Activated CD8-positive, alpha-beta T cell treated with anti-CD3 and anti-CD28 coated beads for 36 hours (primary cell): ENCODE measurements around the gene TUBGCP2. TPM values are rescaled to one million over a fixed set of nuclear protein-coding genes. Genes with fewer than 3 reads are reported as not detected.

Experiments
- ATAC-seq: fragments of 200-7000 bp; cut with Tn5 transposase; one replicate; pipeline ENCODE4 v1.10.0; 2021; ENCODE audit warnings: mild to moderate bottlenecking, moderate library complexity
- CTCF ChIA-PET: fragments of 350-600 bp; sonication (Branson Sonifier 250); formaldehyde crosslinking; loops from one replicate; lab custom pipeline; 2021; ENCODE audit warnings: antibody characterized with exemption; lab: Charles Lee
- POLR2A ChIA-PET: fragments of 350-600 bp; sonication (Branson Sonifier 250); formaldehyde crosslinking; loops from one replicate; lab custom pipeline; 2021; ENCODE audit warnings: antibody characterized with exemption; lab: Charles Lee
- DNase-seq: peaks from one replicate; pipeline ENCODE4 v3.0.0-alpha.2; 2020
- H3K27ac Mint-ChIP-seq: one replicate; pipeline ENCODE4 v1.8.0; 2021; ENCODE audit warnings: mild to moderate bottlenecking, mixed read lengths
- H3K27me3 Mint-ChIP-seq: one replicate; pipeline ENCODE4 v1.8.0; 2021; ENCODE audit warnings: mixed read lengths
- H3K36me3 Mint-ChIP-seq: one replicate; pipeline ENCODE4 v1.8.0; 2021; ENCODE audit warnings: low read depth, mixed read lengths
- H3K4me1 Mint-ChIP-seq: one replicate; pipeline ENCODE4 v1.8.0; 2021; ENCODE audit warnings: low read depth, mixed read lengths
- H3K4me3 Mint-ChIP-seq: one replicate; pipeline ENCODE4 v1.8.0; 2021; ENCODE audit warnings: mild to moderate bottlenecking, moderate library complexity, mixed read lengths
- H3K9me3 Mint-ChIP-seq: one replicate; pipeline ENCODE4 v1.8.0; 2021; ENCODE audit warnings: mixed read lengths
- intact Hi-C: fragments of 100-400 bp; cut with micrococcal nuclease; formaldehyde crosslinking; loops from one replicate; pipeline ENCODE4 v1.10.0; 2022
- total RNA-seq, 2 experiments: library from RNA; stranded (reverse); gene quantifications; one replicate each; pipeline ENCODE4 v1.2.3, GENCODE V29; 2021
- TF ChIP-seq, protein P1 (sequence below): fragments of 200-600 bp; IDR thresholded peaks from one replicate; pipeline ENCODE4 v1.8.0; 2022; ENCODE audit warnings: antibody characterized with exemption, mild to moderate bottlenecking

Gene TUBGCP2
- total RNA-seq, 2 experiments from 2014 or later = 54.1 to 57.5 TPM

DNA sequence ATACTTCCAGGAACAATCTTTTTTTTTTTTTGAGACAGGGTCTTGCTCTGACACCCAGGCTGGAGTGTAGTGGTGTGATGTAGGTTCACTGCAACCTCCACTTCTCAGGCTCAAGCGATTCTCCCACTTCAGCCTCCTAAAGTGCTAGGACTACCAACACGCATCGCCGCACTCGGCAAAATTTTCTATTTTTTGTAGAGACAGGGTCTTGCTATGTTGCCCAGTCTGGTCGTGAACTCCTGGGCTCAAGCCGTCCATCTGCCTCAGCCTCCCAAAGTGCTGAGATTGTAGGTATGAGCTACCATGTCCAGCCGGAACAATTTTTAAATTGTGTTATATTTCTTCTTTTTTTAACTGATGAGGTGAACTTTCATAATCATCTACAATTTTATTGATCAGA, 2.1 kb upstream of the TUBGCP2 start:
- H3K27me3 Mint-ChIP-seq = no peaks in the 10 kb centered on the region
- no peak overlapping the region for H3K4me3 Mint-ChIP-seq
- H3K4me1 Mint-ChIP-seq = peaks cover 17% of the 10 kb centered on the region
- ATAC-seq (no peak), DNase-seq (no peak)
- ChIA-PET CTCF (interaction anchor here (1.4 kb wide), 1 partner anchor 19 kb away, joined by 3 read pairs; no protein-coding TSS in a partner anchor), POLR2A (interaction anchor here (1.3 kb wide), 1 partner anchor 14 kb away, joined by 5 read pairs; no protein-coding TSS in a partner anchor)
- H3K27ac Mint-ChIP-seq = no peak overlapping the region
- H3K36me3 Mint-ChIP-seq = peaks cover 9% of the 10 kb centered on the region
- TF ChIP-seq, protein P1, sequence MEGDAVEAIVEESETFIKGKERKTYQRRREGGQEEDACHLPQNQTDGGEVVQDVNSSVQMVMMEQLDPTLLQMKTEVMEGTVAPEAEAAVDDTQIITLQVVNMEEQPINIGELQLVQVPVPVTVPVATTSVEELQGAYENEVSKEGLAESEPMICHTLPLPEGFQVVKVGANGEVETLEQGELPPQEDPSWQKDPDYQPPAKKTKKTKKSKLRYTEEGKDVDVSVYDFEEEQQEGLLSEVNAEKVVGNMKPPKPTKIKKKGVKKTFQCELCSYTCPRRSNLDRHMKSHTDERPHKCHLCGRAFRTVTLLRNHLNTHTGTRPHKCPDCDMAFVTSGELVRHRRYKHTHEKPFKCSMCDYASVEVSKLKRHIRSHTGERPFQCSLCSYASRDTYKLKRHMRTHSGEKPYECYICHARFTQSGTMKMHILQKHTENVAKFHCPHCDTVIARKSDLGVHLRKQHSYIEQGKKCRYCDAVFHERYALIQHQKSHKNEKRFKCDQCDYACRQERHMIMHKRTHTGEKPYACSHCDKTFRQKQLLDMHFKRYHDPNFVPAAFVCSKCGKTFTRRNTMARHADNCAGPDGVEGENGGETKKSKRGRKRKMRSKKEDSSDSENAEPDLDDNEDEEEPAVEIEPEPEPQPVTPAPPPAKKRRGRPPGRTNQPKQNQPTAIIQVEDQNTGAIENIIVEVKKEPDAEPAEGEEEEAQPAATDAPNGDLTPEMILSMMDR = no peak
- no peaks in the 10 kb centered on the region for H3K9me3 Mint-ChIP-seq
- intact Hi-C loops = no loop called here

DNA sequence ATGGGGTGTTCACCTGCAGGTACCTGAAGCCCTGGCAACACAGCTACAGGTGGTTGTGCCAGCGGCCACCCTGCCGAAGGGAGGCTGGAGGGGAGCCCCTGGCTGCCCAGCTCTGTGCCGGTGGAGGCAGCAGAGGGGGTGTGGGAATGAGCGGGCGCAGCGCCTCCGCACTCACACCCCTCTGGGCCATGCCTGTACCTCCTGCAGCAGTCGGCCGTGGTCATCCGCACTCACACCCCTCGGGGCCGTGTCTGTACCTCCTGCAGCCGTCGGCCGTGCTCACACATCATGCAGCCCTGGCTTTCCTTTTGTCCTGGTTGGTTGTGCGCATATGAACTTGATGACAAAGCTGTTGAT, 1.7 kb upstream of the TUBGCP2 start:
- H3K4me1 Mint-ChIP-seq = peaks cover 19% of the 10 kb centered on the region
- TF ChIP-seq, protein P1 = no peak
- H3K27me3 Mint-ChIP-seq = no peaks in the 10 kb centered on the region
- ATAC-seq (no peak), DNase-seq (no peak)
- intact Hi-C loops = no loop called here
- ChIA-PET POLR2A (interaction anchor here (1.3 kb wide), 1 partner anchor 14 kb away, joined by 5 read pairs; no protein-coding TSS in a partner anchor), CTCF (interaction anchor here (1.4 kb wide), 1 partner anchor 19 kb away, joined by 3 read pairs; no protein-coding TSS in a partner anchor)
- H3K27ac Mint-ChIP-seq = no peak overlapping the region
- H3K9me3 Mint-ChIP-seq = no peaks in the 10 kb centered on the region
- H3K36me3 Mint-ChIP-seq = peaks cover 9% of the 10 kb centered on the region
- H3K4me3 Mint-ChIP-seq = peak overlapping the region; percentile 95

DNA sequence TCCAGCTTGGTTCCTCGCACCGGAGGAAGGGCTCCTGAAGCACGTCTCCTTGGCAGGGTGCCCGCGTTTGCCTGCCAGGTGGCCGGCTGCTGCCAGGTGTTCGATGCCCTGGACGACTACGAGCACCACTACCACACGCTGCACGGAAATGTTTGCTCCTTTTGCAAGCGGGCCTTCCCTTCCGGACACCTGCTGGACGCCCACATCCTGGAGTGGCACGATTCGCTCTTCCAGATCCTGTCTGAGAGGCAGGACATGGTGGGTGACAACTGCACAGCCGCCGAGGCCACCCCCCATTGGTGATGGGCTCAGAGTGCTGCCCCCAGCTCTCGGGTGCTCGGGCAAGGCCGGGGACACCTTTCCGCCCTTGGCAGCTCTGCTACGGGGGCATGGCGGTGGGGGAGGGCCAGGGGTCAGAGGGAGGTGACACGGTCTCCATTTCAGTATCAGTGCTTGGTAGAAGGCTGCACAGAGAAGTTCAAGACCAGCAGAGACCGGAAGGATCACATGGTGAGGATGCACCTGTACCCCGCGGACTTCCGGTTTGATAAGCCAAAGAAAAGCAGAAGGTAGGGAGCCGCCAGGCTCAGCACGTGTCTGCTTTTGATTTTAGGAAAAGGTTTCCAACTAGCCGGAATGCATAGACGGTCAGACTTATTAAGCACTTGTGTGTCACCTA, 1.2 kb upstream of the TUBGCP2 start:
- H3K4me3 Mint-ChIP-seq = peak overlapping the region; percentile 95
- no peak for ATAC-seq
- DNase-seq = no peak
- H3K9me3 Mint-ChIP-seq = no peaks in the 10 kb centered on the region
- TF ChIP-seq, protein P1 = no peak
- H3K4me1 Mint-ChIP-seq = peaks cover 21% of the 10 kb centered on the region
- peak overlapping the region; percentile 34 for H3K27ac Mint-ChIP-seq
- H3K27me3 Mint-ChIP-seq = no peaks in the 10 kb centered on the region
- CTCF ChIA-PET = interaction anchor here (1.4 kb wide), 1 partner anchor 20 kb away, joined by 3 read pairs; no protein-coding TSS in a partner anchor
- peaks cover 9% of the 10 kb centered on the region for H3K36me3 Mint-ChIP-seq
- POLR2A ChIA-PET = interaction anchor here (0.9 to 1.7 kb wide), 3 partner anchors 15 to 31 kb away, joined by 4 to 5 read pairs (median 4); no protein-coding TSS in a partner anchor
- intact Hi-C loops = no loop called here

DNA sequence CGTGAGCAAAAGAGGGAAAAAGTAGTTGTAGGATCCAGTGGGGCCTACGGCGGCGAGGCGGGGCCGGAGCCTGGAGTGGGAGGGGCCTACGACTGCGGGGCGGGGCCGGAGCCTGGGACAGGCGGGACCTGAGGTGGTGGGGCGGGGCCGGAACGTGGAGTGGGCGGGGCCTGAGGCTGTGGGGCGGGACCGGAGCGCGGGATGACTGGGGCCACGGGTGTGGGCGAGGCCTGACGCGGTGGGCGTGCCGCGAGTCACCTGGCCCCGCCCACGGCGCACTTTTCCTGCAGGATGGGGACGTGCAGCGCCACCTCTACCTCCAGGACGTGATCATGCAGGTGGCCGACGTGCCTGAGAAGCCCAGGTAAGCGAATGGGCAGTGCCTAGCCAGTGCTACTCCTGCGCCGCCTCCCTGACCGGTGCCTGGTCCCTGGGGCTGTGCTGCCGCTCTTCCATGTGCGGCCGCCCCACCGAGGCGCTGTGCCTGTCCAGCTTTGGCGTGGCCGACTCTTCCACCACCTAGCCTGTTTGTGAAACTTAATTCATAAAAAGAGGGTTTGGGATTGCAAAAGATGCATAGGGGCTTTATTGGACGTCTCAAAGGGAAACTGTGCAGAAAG, 538 bp upstream of the TUBGCP2 start:
- Mint-ChIP-seq H3K36me3 (peaks cover 9% of the 10 kb centered on the region), H3K4me1 (peaks cover 24% of the 10 kb centered on the region), H3K27me3 (no peaks in the 10 kb centered on the region), H3K4me3 (peak overlapping the region; percentile 95), H3K9me3 (no peaks in the 10 kb centered on the region), H3K27ac (peak overlapping the region; percentile 86)
- intact Hi-C loops = no loop called here
- DNase-seq (peak; percentile 95), ATAC-seq (peak; percentile 92)
- ChIA-PET CTCF (no interaction called here), POLR2A (interaction anchor here (0.9 to 1.7 kb wide), 2 partner anchors 20 to 31 kb away, joined by 4 read pairs; no protein-coding TSS in a partner anchor)
- TF ChIP-seq, protein P1 = no peak
